ENCODE results near the gene NLRP13. TPM values are rescaled to one million over a fixed set of nuclear protein-coding genes. Genes with fewer than 3 reads are reported as not detected.

The NLRP13 gene
- total and polyA plus RNA-seq, 8 donors, result not detected

GRCh38 chr19:55858401-55858800 is 73.7 kb downstream of the NLRP13 start:
- intact Hi-C loops (cut with DNase I; ENCODE audit: low total_unique reads), result no loop called here
- WGBS, 5 donors, result 90 to 94% (median 90%) methylated on average over 14 of the region's 14 CpGs
- H3K4me1 ChIP-seq, result no peaks in the 10 kb centered on the region
- DNase-seq, result no peak
- no peak overlapping the region for H3K4me3 ChIP-seq
- H3K27me3 ChIP-seq, result no peaks in the 10 kb centered on the region
- TF ChIP-seq POLR2AphosphoS5 (IDR thresholded peaks at IDR 0.05) (no peak), POLR2A (IDR thresholded peaks at IDR 0.05) (no peak), CTCF (IDR thresholded peaks at IDR 0.05) (no peak)
- no peak overlapping the region for H3K27ac ChIP-seq
- H3K9me3 ChIP-seq, result peaks cover 0 to 13% (median 2%) of the 10 kb centered on the region in 4 donors
- no peaks in the 10 kb centered on the region for H3K36me3 ChIP-seq

GRCh38 chr19:55857974-55858373 is 74.2 kb downstream of the NLRP13 start:
- no peak for DNase-seq
- 88 to 91% (median 90%) methylated on average over 22 to 23 of the region's 23 CpGs for WGBS, 5 donors
- Histone ChIP-seq H3K27ac (no peak overlapping the region), H3K4me3 (no peak overlapping the region), H3K27me3 (no peaks in the 10 kb centered on the region), H3K9me3 (peaks cover 0 to 16% (median 3%) of the 10 kb centered on the region in 4 donors), H3K4me1 (no peaks in the 10 kb centered on the region), H3K36me3 (no peaks in the 10 kb centered on the region)
- intact Hi-C loops (cut with DNase I; ENCODE audit: low total_unique reads), result no loop called here
- TF ChIP-seq POLR2AphosphoS5 (IDR thresholded peaks at IDR 0.05) (no peak), POLR2A (IDR thresholded peaks at IDR 0.05) (no peak), EP300 (IDR thresholded peaks at IDR 0.05) (no peak)

GRCh38 chr19:55857149-55857548 is 75.0 kb downstream of the NLRP13 start:
- intact Hi-C loops (cut with DNase I; ENCODE audit: low total_unique reads), result no loop called here
- no peaks in the 10 kb centered on the region for H3K36me3 ChIP-seq
- H3K27ac ChIP-seq, result no peak overlapping the region
- no peak for DNase-seq
- no peak for TF ChIP-seq POLR2AphosphoS5 (IDR thresholded peaks at IDR 0.05)
- no peak for TF ChIP-seq CTCF (IDR thresholded peaks at IDR 0.05)
- TF ChIP-seq EP300 (IDR thresholded peaks at IDR 0.05), result no peak
- TF ChIP-seq POLR2A (IDR thresholded peaks at IDR 0.05), result no peak
- H3K4me1 ChIP-seq, result no peaks in the 10 kb centered on the region
- H3K9me3 ChIP-seq, result peaks cover 0 to 16% (median 3%) of the 10 kb centered on the region in 4 donors
- H3K4me3 ChIP-seq, result no peak overlapping the region
- H3K27me3 ChIP-seq, result no peaks in the 10 kb centered on the region
- WGBS, 5 donors, result 67 to 79% (median 70%) methylated on average over 4 of the region's 4 CpGs

- Histone ChIP-seq H3K36me3 (no peaks in the 10 kb centered on the region), H3K27me3 (no peaks in the 10 kb centered on the region), H3K27ac (no peak overlapping the region), H3K9me3 (peaks cover 0 to 13% (median 3%) of the 10 kb centered on the region in 4 donors), H3K4me3 (no peak overlapping the region), H3K4me1 (no peaks in the 10 kb centered on the region)
- intact Hi-C loops (cut with DNase I; ENCODE audit: low total_unique reads), result no loop called here
- no peak for DNase-seq
- TF ChIP-seq EP300 (IDR thresholded peaks at IDR 0.05), result no peak
- WGBS, 5 donors, result 62 to 77% (median 70%) methylated on average over 1 of the region's 1 CpG
These were observed 77.0 kb downstream of the NLRP13 start for GRCh38 chr19:55855160-55855559.

Other genes starting within 250 kb of the NLRP13 start
- not detected for gene NLRP9, start 193.9 kb downstream of the NLRP13 start, total RNA-seq
- gene NLRP9, start 193.9 kb downstream of the NLRP13 start, polyA plus RNA-seq, result not detected
- gene RFPL4A, start 173.2 kb downstream of the NLRP13 start, total RNA-seq, result 1 to 10 TPM in 1 of 5 donors, not detected in 4; 1.7 TPM
- not detected for gene RFPL4A, start 173.2 kb downstream of the NLRP13 start, polyA plus RNA-seq
- gene RFPL4AL1, start 163.2 kb downstream of the NLRP13 start, total RNA-seq, result not detected
- gene RFPL4AL1, start 163.2 kb downstream of the NLRP13 start, polyA plus RNA-seq, result not detected
- not detected for gene NLRP11, start 100.3 kb downstream of the NLRP13 start, total RNA-seq
- under 1 TPM in 2 of 3 donors, not detected in 1; 0.03 to 0.12 TPM for gene NLRP11, start 100.3 kb downstream of the NLRP13 start, polyA plus RNA-seq
- gene NLRP4, start 95.8 kb downstream of the NLRP13 start, total RNA-seq, result not detected
- under 1 TPM in 1 of 3 donors, not detected in 2; 0.23 TPM for gene NLRP4, start 95.8 kb downstream of the NLRP13 start, polyA plus RNA-seq
- gene NLRP8, start 15.5 kb upstream of the NLRP13 start, total RNA-seq, result not detected
- not detected for gene NLRP8, start 15.5 kb upstream of the NLRP13 start, polyA plus RNA-seq
- not detected for gene NLRP5, start 54.4 kb upstream of the NLRP13 start, total RNA-seq
- not detected for gene NLRP5, start 54.4 kb upstream of the NLRP13 start, polyA plus RNA-seq
- 10 to 100 TPM in 4 of 5 donors, 1 to 10 TPM in 1; 2.7 to 77.3 (median 30.3) TPM for gene ZNF787, start 189.0 kb upstream of the NLRP13 start, total RNA-seq
- gene ZNF787, start 189.0 kb upstream of the NLRP13 start, polyA plus RNA-seq, result 10 to 100 TPM; 22.4 to 29.6 (median 24.8) TPM
- gene ZNF444, start 209.0 kb upstream of the NLRP13 start, total RNA-seq, result 10 to 100 TPM; 13.4 to 77.0 (median 62.9) TPM
- gene ZNF444, start 209.0 kb upstream of the NLRP13 start, polyA plus RNA-seq, result 10 to 100 TPM; 31.9 to 44.7 (median 36.5) TPM
- gene GALP, start 243.7 kb upstream of the NLRP13 start, total RNA-seq, result not detected
- not detected for gene GALP, start 243.7 kb upstream of the NLRP13 start, polyA plus RNA-seq

All from stomach (tissue), 9 donors.